H9 (cell line): Measurements from ENCODE around the gene BPIFB2. TPM values are rescaled to one million over a fixed set of nuclear protein-coding genes. Genes with fewer than 3 reads are reported as not detected.

ENCODE experiments used
- DNase-seq: peaks from one replicate; pipeline ENCODE4 v3.0.0-alpha.2; 2017
- H2AFZ ChIP-seq: one replicate; pipeline ENCODE4 v1.6.1; 2013; ENCODE audit warnings: mild to moderate bottlenecking, low read length, control low read depth, moderate library complexity
- H2AK5ac ChIP-seq: 2 replicates; pipeline ENCODE4 v1.6.1; 2013; ENCODE audit warnings: low read length, control low read depth, mixed read lengths; ENCODE audit not compliant: insufficient read length
- H2BK120ac ChIP-seq: one replicate; pipeline ENCODE4 v1.6.1; 2013; ENCODE audit warnings: low read depth, mild to moderate bottlenecking, low read length, control low read depth, inconsistent platforms; ENCODE audit not compliant: poor library complexity, severe bottlenecking
- H2BK12ac ChIP-seq: 2 replicates; pipeline ENCODE4 v1.6.1; 2013; ENCODE audit warnings: low read length, control low read depth, mixed read lengths, low read depth; ENCODE audit not compliant: insufficient read length
- H2BK15ac ChIP-seq: 2 replicates; pipeline ENCODE4 v1.6.1; 2013; ENCODE audit warnings: low read depth, low read length, control low read depth
- H2BK20ac ChIP-seq: one replicate; pipeline ENCODE4 v1.6.1; 2013; ENCODE audit warnings: low read depth, mild to moderate bottlenecking, low read length, control low read depth, inconsistent platforms; ENCODE audit not compliant: poor library complexity, severe bottlenecking
- H2BK5ac ChIP-seq: 2 replicates; pipeline ENCODE4 v1.6.1; 2013; ENCODE audit warnings: low read length, control low read depth, mixed read lengths; ENCODE audit not compliant: insufficient read length
- H3K14ac ChIP-seq: 2 replicates; pipeline ENCODE4 v1.6.1; 2013; ENCODE audit warnings: low read length, control low read depth; ENCODE audit not compliant: insufficient read depth
- H3K18ac ChIP-seq: 2 replicates; pipeline ENCODE4 v1.6.1; 2013; ENCODE audit warnings: low read depth, mild to moderate bottlenecking, mixed read lengths, low read length, control low read depth; ENCODE audit not compliant: insufficient read length
- H3K23ac ChIP-seq: 2 replicates; pipeline ENCODE4 v1.6.1; 2013; ENCODE audit warnings: low read length, control low read depth, mixed read lengths, low read depth; ENCODE audit not compliant: insufficient read length
- H3K23me2 ChIP-seq: 2 replicates; pipeline ENCODE4 v1.6.1; 2013; ENCODE audit warnings: low read depth, mild to moderate bottlenecking, mixed read lengths, low read length, control low read depth; ENCODE audit not compliant: insufficient read length, poor library complexity, severe bottlenecking
- H3K27ac ChIP-seq: 2 replicates; pipeline ENCODE4 v1.5.1; 2013; ENCODE audit warnings: low read length, control low read depth, mixed read lengths, low read depth; ENCODE audit not compliant: insufficient read length
- H3K27me3 ChIP-seq: 2 replicates; pipeline ENCODE4 v1.6.1; 2013; ENCODE audit warnings: low read length, control low read depth, inconsistent platforms; ENCODE audit not compliant: insufficient read depth
- H3K4ac ChIP-seq: 2 replicates; pipeline ENCODE4 v1.6.1; 2013; ENCODE audit warnings: low read depth, mild to moderate bottlenecking, control low read depth, inconsistent platforms, low read length, moderate library complexity
- H3K4me1 ChIP-seq: 2 replicates; pipeline ENCODE4 v1.6.1; 2013; ENCODE audit warnings: low read length, control low read depth, inconsistent platforms; ENCODE audit not compliant: insufficient read depth
- H3K4me2 ChIP-seq: 2 replicates; pipeline ENCODE4 v1.6.1; 2013; ENCODE audit warnings: low read length, control low read depth, mixed read lengths; ENCODE audit not compliant: insufficient read length, insufficient read depth
- H3K56ac ChIP-seq: 2 replicates; pipeline ENCODE4 v1.6.1; 2013; ENCODE audit warnings: low read depth, mild to moderate bottlenecking, mixed read lengths, low read length, control low read depth; ENCODE audit not compliant: insufficient read length
- H3K79me1 ChIP-seq: 2 replicates; pipeline ENCODE4 v1.6.1; 2013; ENCODE audit warnings: low read depth, mild to moderate bottlenecking, moderate library complexity, low read length, control low read depth, inconsistent platforms; ENCODE audit not compliant: insufficient read depth, poor library complexity, severe bottlenecking
- H3K79me2 ChIP-seq: 2 replicates; pipeline ENCODE4 v1.6.1; 2013; ENCODE audit warnings: low read length, control low read depth, inconsistent platforms; ENCODE audit not compliant: insufficient read depth
- H3K9ac ChIP-seq: 2 replicates; pipeline ENCODE4 v1.6.1; 2013; ENCODE audit warnings: low read length, control low read depth, mixed read lengths; ENCODE audit not compliant: insufficient read length; ENCODE audit errors: extremely low read depth
- H3K9me3 ChIP-seq: one replicate; pipeline ENCODE4 v1.6.1; 2013; ENCODE audit warnings: low read depth, low read length, inconsistent platforms; ENCODE audit not compliant: control insufficient read depth
- H3T11ph ChIP-seq: one replicate; pipeline ENCODE4 v1.6.1; 2013; ENCODE audit warnings: mild to moderate bottlenecking, low read length, control low read depth, inconsistent platforms
- H4K20me1 ChIP-seq: one replicate; pipeline ENCODE4 v1.6.1; 2013; ENCODE audit not compliant: control insufficient read depth, insufficient read length, insufficient read depth
- H4K5ac ChIP-seq: 2 replicates; pipeline ENCODE4 v1.6.1; 2013; ENCODE audit warnings: low read depth, mild to moderate bottlenecking, mixed read lengths, low read length, control low read depth; ENCODE audit not compliant: insufficient read length
- H4K8ac ChIP-seq: replicated peaks from 2 replicates; pipeline ENCODE4 v1.6.1; 2013; ENCODE audit warnings: low read length, control low read depth, mixed read lengths, low read depth; ENCODE audit not compliant: insufficient read length
- H4K91ac ChIP-seq: 2 replicates; pipeline ENCODE4 v1.6.1; 2013; ENCODE audit warnings: low read depth, mild to moderate bottlenecking, moderate library complexity, mixed read lengths, low read length, control low read depth; ENCODE audit not compliant: insufficient read length
- H3K27ac Mint-ChIP-seq, 3 experiments: 2 replicates in 2 of 3; 3 replicates in 1 of 3; pipeline ENCODE4 v1.8.0; 2020 to 2021; ENCODE audit warnings: mixed read lengths in 3 of 3, mild to moderate bottlenecking in 1 of 3, moderate library complexity in 1 of 3
- H3K27me3 Mint-ChIP-seq: 2 replicates; pipeline ENCODE4 v1.8.0; 2021; ENCODE audit warnings: low read depth, mild to moderate bottlenecking, moderate library complexity, mixed read lengths
- H3K36me3 Mint-ChIP-seq, 3 experiments: 2 replicates in 2 of 3; 3 replicates in 1 of 3; pipeline ENCODE4 v1.8.0; 2020 to 2021; ENCODE audit warnings: low read depth in 3 of 3, mixed read lengths in 3 of 3; ENCODE audit not compliant: insufficient read depth in 1 of 3
- H3K4me1 Mint-ChIP-seq, 2 experiments: 2 replicates each; pipeline ENCODE4 v1.8.0; 2020; ENCODE audit warnings: mixed read lengths in 2 of 2
- H3K4me3 Mint-ChIP-seq, 2 experiments: 2 replicates in 1 of 2; 3 replicates in 1 of 2; pipeline ENCODE4 v1.8.0; 2020 to 2021; ENCODE audit warnings: mild to moderate bottlenecking in 2 of 2, mixed read lengths in 2 of 2, moderate library complexity in 1 of 2
- H3K9me3 Mint-ChIP-seq, 2 experiments: 2 replicates in 1 of 2; 3 replicates in 1 of 2; pipeline ENCODE4 v1.8.0; 2020; ENCODE audit warnings: mild to moderate bottlenecking in 2 of 2, mixed read lengths in 2 of 2, moderate library complexity in 1 of 2
- CTCF ChIP-seq: fragments of 200-600 bp; sonication (generic); conservative IDR thresholded peaks from 3 replicates; pipeline ENCODE4 v1.8.0; 2021; ENCODE audit warnings: antibody characterized with exemption, mild to moderate bottlenecking
- WGBS: extraction: QIAGEN DNeasy Blood & Tissue Kit; methylation state at CpG from one replicate; pipeline ENCODE4 v1.1.7; 2013; ENCODE audit warnings: missing lambda C conversion rate, low lambda C conversion rate, mixed read lengths; ENCODE audit not compliant: insufficient read length; ENCODE audit errors: extremely low coverage; 5-methylcytosine and 5-hydroxymethylcytosine counted together
- total RNA-seq: library from RNA; stranded (reverse); gene quantifications from 2 replicates; pipeline ENCODE4 v1.2.1, GENCODE V29; 2021

Gene BPIFB2
- total RNA-seq, 1 experiment from 2014 or later = not detected

GRCh38 chr20:32991383-32991782, 16.1 kb upstream of the BPIFB2 start:
- H3K23ac ChIP-seq = no peak overlapping the region
- no peak overlapping the region for H3K14ac ChIP-seq
- H2BK15ac ChIP-seq = no peak overlapping the region
- H3K36me3 Mint-ChIP-seq = no peaks in the 10 kb centered on the region
- H2BK12ac ChIP-seq = no peak overlapping the region
- H2AK5ac ChIP-seq = no peak overlapping the region
- no peak overlapping the region for H2BK120ac ChIP-seq
- no peak overlapping the region for H4K91ac ChIP-seq
- H2BK20ac ChIP-seq = no peak overlapping the region
- H2BK5ac ChIP-seq = no peak overlapping the region
- H3K27me3 ChIP-seq = no peaks in the 10 kb centered on the region
- H3K4me1 ChIP-seq = no peaks in the 10 kb centered on the region
- H3K56ac ChIP-seq = no peak overlapping the region
- H4K20me1 ChIP-seq = no peaks in the 10 kb centered on the region
- no peak overlapping the region for H3T11ph ChIP-seq
- no peaks in the 10 kb centered on the region for H3K23me2 ChIP-seq
- TF ChIP-seq CTCF = no peak
- H3K4me2 ChIP-seq = no peak overlapping the region
- no peaks in the 10 kb centered on the region for H3K9me3 ChIP-seq
- no peak overlapping the region for H4K5ac ChIP-seq
- no peak overlapping the region for H2AFZ ChIP-seq
- H4K8ac ChIP-seq = no peak overlapping the region
- no peak overlapping the region for H3K9ac ChIP-seq
- H3K4ac ChIP-seq = no peak overlapping the region
- H3K9me3 Mint-ChIP-seq = no peaks in the 10 kb centered on the region
- H3K4me3 Mint-ChIP-seq = no peak overlapping the region
- H3K27me3 Mint-ChIP-seq = peaks cover 2% of the 10 kb centered on the region
- H3K4me1 Mint-ChIP-seq = no peaks in the 10 kb centered on the region
- H3K18ac ChIP-seq = no peak overlapping the region
- WGBS = no CpG with 5 or more reads among the region's 3 CpGs
- no peak overlapping the region for H3K27ac ChIP-seq
- no peak overlapping the region for H3K27ac Mint-ChIP-seq
- no peak for DNase-seq
- no peaks in the 10 kb centered on the region for H3K79me2 ChIP-seq
- no peaks in the 10 kb centered on the region for H3K79me1 ChIP-seq
